Caco-2 (cell line): Measurements from ENCODE around the gene KCNK18. TPM values are rescaled to one million over a fixed set of nuclear protein-coding genes. Genes with fewer than 3 reads are reported as not detected.

Source experiments
- BruUV-seq: library from RNA; stranded (reverse); fragments of 400-500 nt; replicated peaks from 2 replicates; lab custom pipeline; 2021; lab: Mats Ljungman, UMichigan
- CTCF ChIA-PET: fragments of 300-600 bp; sonication (Branson Sonifier 250); formaldehyde crosslinking; loops from one replicate; lab custom pipeline; 2022; ENCODE audit warnings: antibody characterized with exemption; lab: Charles Lee
- POLR2A ChIA-PET: fragments of 300-600 bp; sonication (Branson Sonifier 250); formaldehyde crosslinking; loops from one replicate; lab custom pipeline; 2022; ENCODE audit warnings: antibody characterized with exemption; lab: Charles Lee
- DNase-seq, 2 experiments: peaks; one replicate each; pipeline versions ENCODE4 v3.0.0 to v3.0.0-alpha.2; 2020 to 2022
- H3K27me3 ChIP-seq: replicated peaks from 2 replicates; pipeline ENCODE4 v1.6.0; 2011; ENCODE audit warnings: low read length; ENCODE audit not compliant: control insufficient read depth, insufficient read depth
- H3K36me3 ChIP-seq: 2 replicates; pipeline ENCODE4 v1.5.1; 2011; ENCODE audit warnings: low read length; ENCODE audit not compliant: control insufficient read depth, insufficient read depth
- H3K4me1 ChIP-seq: fragments of 250-450 bp; sonication (Bioruptor Pico); 2 replicates; pipeline ENCODE4 v1.5.1; 2020; ENCODE audit warnings: mild to moderate bottlenecking
- H3K4me3 ChIP-seq: 2 replicates; pipeline ENCODE4 v1.5.1; 2011; ENCODE audit warnings: low read depth, mild to moderate bottlenecking, control low read depth, low read length
- H3K9me3 ChIP-seq: fragments of 250-450 bp; sonication (Bioruptor Pico); 2 replicates; pipeline ENCODE4 v1.5.1; 2020; ENCODE audit warnings: mild to moderate bottlenecking, moderate library complexity
- H3K27ac Mint-ChIP-seq: one replicate; pipeline ENCODE4 v1.8.0; 2022; ENCODE audit warnings: mixed read lengths; ENCODE audit not compliant: unreplicated experiment
- H3K27me3 Mint-ChIP-seq: one replicate; pipeline ENCODE4 v1.8.0; 2022; ENCODE audit warnings: mixed read lengths; ENCODE audit not compliant: insufficient read depth, unreplicated experiment
- H3K36me3 Mint-ChIP-seq: one replicate; pipeline ENCODE4 v1.8.0; 2022; ENCODE audit warnings: mild to moderate bottlenecking, mixed read lengths; ENCODE audit not compliant: insufficient read depth, unreplicated experiment
- H3K4me1 Mint-ChIP-seq: one replicate; pipeline ENCODE4 v1.8.0; 2022; ENCODE audit warnings: low read depth, mixed read lengths; ENCODE audit not compliant: unreplicated experiment
- H3K4me3 Mint-ChIP-seq: one replicate; pipeline ENCODE4 v1.8.0; 2022; ENCODE audit warnings: mild to moderate bottlenecking, moderate library complexity, mixed read lengths; ENCODE audit not compliant: unreplicated experiment
- H3K9me3 Mint-ChIP-seq: one replicate; pipeline ENCODE4 v1.8.0; 2022; ENCODE audit warnings: mixed read lengths; ENCODE audit not compliant: unreplicated experiment
- CTCF ChIP-seq, 2 experiments: fragments of 200-600 bp in 1 of 2; IDR thresholded peaks; 1 replicate in 1 of 2; 2 replicates in 1 of 2; pipeline versions ENCODE4 v1.5.1 to v1.8.0; 2011 to 2022; ENCODE audit warnings: antibody characterized with exemption in 1 of 2, control low read depth in 1 of 2, inconsistent platforms in 1 of 2, low read depth in 1 of 2, low read length in 1 of 2, mild to moderate bottlenecking in 1 of 2, moderate library complexity in 1 of 2; ENCODE audit not compliant: insufficient read depth in 1 of 2, severe bottlenecking in 1 of 2, unreplicated experiment in 1 of 2
- intact Hi-C: fragments of 100-400 bp; cut with micrococcal nuclease; formaldehyde crosslinking; loops from one replicate; pipeline ENCODE4 v1.10.0; 2022; ENCODE audit not compliant: unreplicated experiment
- total RNA-seq: library from RNA; stranded (reverse); gene quantifications from 2 replicates; pipeline ENCODE4 v1.2.3, GENCODE V29; 2022

Gene KCNK18
- total RNA-seq, 1 experiment from 2014 or later: not detected

DNA sequence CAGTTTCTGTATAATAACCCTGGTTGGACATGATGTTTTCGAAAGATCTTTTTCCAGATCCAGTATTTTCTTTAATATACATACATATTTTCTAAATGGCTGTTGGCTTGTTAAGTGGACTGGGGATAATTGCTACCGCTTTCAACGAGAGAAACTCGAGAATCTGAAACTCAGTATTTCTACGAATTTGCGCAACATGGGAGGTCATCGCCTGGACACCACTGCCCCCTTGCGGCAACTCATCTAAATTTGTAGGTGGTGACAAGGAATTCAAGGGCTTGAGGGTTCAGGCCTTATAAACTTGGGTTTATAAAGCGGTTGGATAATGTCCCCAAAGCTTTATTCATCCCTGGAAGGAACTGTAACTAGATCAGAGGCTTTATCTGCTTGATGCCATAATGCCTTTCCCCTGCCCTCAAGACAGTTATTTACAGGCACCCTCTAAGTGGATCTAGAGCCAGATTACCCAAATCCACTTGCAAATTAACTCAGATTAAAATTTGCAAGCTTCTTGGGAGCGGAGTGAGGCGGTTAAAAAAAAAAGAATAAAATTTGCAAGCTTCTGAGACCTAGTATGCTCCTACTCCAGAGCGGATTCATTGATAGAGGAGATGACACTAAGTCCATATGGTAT, 21.3 kb upstream of the KCNK18 start:
- H3K4me3 Mint-ChIP-seq: peak overlapping the region; percentile 79
- no peaks in the 10 kb centered on the region for H3K36me3 ChIP-seq
- H3K27me3 Mint-ChIP-seq: peaks cover 20% of the 10 kb centered on the region
- BruUV-seq: no TSS peak
- peak; percentile 66 to 84 for DNase-seq
- no peaks in the 10 kb centered on the region for H3K9me3 ChIP-seq
- peak overlapping the region; percentile 67 for H3K4me3 ChIP-seq
- H3K36me3 Mint-ChIP-seq: no peaks in the 10 kb centered on the region
- TF ChIP-seq CTCF (IDR thresholded peaks at IDR 0.05; ENCODE audit: insufficient read depth in 1 of 2, low read depth in 1 of 2, low read length in 1 of 2, severe bottlenecking in 1 of 2, unreplicated experiment in 1 of 2): peak; percentile 90 to 93
- intact Hi-C loops: loop anchor here (1.0 to 10.0 kb wide), 6 partner anchors 10 to 551 kb away; partner anchors contain the start of gene PNLIPRP2
- H3K9me3 Mint-ChIP-seq: no peaks in the 10 kb centered on the region
- POLR2A ChIA-PET: no interaction called here
- H3K4me1 ChIP-seq: no peaks in the 10 kb centered on the region; the same call in 1 of the 2 replicates
- CTCF ChIA-PET: interaction anchor here (1.1 to 2.3 kb wide), 12 partner anchors 10 to 399 kb away, joined by 3 to 70 read pairs (median 10); no protein-coding TSS in a partner anchor
- no peak overlapping the region for H3K27ac Mint-ChIP-seq
- H3K27me3 ChIP-seq: peaks cover 2% of the 10 kb centered on the region; the same call in 1 of the 2 replicates
- H3K4me1 Mint-ChIP-seq: peaks cover 7% of the 10 kb centered on the region

DNA sequence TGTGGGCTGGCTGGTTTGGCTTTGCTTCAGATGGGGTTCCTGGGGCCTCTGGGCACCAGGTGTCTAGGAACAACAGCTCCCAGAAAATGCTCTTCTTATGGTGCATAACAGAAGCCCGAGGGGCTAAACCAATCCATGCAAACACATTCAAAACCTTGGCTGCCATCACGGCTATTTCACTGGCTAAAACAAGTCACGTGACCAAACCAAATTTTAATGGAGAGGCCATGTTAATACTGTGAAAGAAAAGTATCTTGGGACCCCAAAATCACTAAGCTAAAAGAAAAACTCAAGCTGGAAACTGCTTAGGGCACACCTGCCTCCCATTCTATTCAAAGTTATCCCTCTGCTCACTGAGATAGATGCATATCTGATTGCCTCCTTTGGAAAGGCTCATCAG, 19.1 kb upstream of the KCNK18 start:
- H3K27me3 ChIP-seq: peaks cover under 1% of the 10 kb centered on the region; the same call in 1 of the 2 replicates
- H3K9me3 ChIP-seq: no peaks in the 10 kb centered on the region
- Mint-ChIP-seq H3K36me3 (no peaks in the 10 kb centered on the region), H3K27me3 (peaks cover 9% of the 10 kb centered on the region), H3K9me3 (no peaks in the 10 kb centered on the region), H3K27ac (no peak overlapping the region), H3K4me3 (no peak overlapping the region), H3K4me1 (peaks cover 7% of the 10 kb centered on the region)
- intact Hi-C loops: loop anchor here (5.0 to 10.0 kb wide), 2 partner anchors 496 to 553 kb away; partner anchors contain the start of gene PNLIPRP2
- CTCF ChIA-PET: interaction anchor here (0.6 kb wide), 1 partner anchor 20 kb away, joined by 3 read pairs; no protein-coding TSS in a partner anchor
- H3K36me3 ChIP-seq: no peaks in the 10 kb centered on the region
- no peaks in the 10 kb centered on the region; the same call in 1 of the 2 replicates for H3K4me1 ChIP-seq
- POLR2A ChIA-PET: no interaction called here
- DNase-seq: no peak
- TF ChIP-seq CTCF (IDR thresholded peaks at IDR 0.05; ENCODE audit: insufficient read depth in 1 of 2, low read depth in 1 of 2, low read length in 1 of 2, severe bottlenecking in 1 of 2, unreplicated experiment in 1 of 2): no peak
- no TSS peak for BruUV-seq
- H3K4me3 ChIP-seq: no peak overlapping the region

DNA sequence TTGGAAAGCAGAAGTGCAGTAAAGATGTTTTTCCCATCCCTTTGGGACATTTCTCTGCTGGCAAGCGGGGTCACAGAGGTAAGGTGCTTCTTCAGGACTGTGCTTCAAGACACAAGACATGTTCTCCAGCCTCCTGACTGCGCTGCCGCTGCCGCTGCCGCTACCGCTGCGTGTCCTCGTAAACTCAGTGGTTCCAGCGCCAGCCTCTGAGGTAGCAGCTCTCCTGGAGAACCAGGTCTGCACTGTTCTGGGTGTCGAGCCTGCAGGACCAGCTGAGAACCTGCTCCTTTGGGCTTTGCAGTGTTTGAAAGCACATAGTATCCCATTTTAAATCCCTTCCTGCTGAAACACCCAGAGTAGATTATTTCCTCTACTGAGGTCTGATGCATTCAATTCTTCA, 13.0 kb upstream of the KCNK18 start:
- peaks cover 6% of the 10 kb centered on the region; the same call in 1 of the 2 replicates for H3K4me1 ChIP-seq
- no peaks in the 10 kb centered on the region for H3K36me3 ChIP-seq
- H3K4me3 ChIP-seq: no peak overlapping the region
- intact Hi-C loops: no loop called here
- Mint-ChIP-seq H3K4me3 (no peak overlapping the region), H3K9me3 (peaks cover 13% of the 10 kb centered on the region), H3K36me3 (no peaks in the 10 kb centered on the region), H3K27me3 (peaks cover 9% of the 10 kb centered on the region), H3K27ac (no peak overlapping the region), H3K4me1 (peaks cover 6% of the 10 kb centered on the region)
- H3K9me3 ChIP-seq: no peaks in the 10 kb centered on the region
- no peak for TF ChIP-seq CTCF (IDR thresholded peaks at IDR 0.05; ENCODE audit: insufficient read depth in 1 of 2, low read depth in 1 of 2, low read length in 1 of 2, severe bottlenecking in 1 of 2, unreplicated experiment in 1 of 2)
- DNase-seq: no peak
- CTCF ChIA-PET: interaction anchor here (3.7 kb wide), 1 partner anchor 9 kb away, joined by 26 read pairs; no protein-coding TSS in a partner anchor
- POLR2A ChIA-PET: interaction anchor here (0.6 kb wide), 1 partner anchor 12 kb away, joined by 3 read pairs; no protein-coding TSS in a partner anchor
- no TSS peak for BruUV-seq
- no peaks in the 10 kb centered on the region for H3K27me3 ChIP-seq
